ENCODE measurements around the gene JUND. TPM values are rescaled to one million over a fixed set of nuclear protein-coding genes. Genes with fewer than 3 reads are reported as not detected.

JUND gene
- total and polyA plus RNA-seq, 8 donors, result 86.8 to 181 (median 123) TPM

DNA sequence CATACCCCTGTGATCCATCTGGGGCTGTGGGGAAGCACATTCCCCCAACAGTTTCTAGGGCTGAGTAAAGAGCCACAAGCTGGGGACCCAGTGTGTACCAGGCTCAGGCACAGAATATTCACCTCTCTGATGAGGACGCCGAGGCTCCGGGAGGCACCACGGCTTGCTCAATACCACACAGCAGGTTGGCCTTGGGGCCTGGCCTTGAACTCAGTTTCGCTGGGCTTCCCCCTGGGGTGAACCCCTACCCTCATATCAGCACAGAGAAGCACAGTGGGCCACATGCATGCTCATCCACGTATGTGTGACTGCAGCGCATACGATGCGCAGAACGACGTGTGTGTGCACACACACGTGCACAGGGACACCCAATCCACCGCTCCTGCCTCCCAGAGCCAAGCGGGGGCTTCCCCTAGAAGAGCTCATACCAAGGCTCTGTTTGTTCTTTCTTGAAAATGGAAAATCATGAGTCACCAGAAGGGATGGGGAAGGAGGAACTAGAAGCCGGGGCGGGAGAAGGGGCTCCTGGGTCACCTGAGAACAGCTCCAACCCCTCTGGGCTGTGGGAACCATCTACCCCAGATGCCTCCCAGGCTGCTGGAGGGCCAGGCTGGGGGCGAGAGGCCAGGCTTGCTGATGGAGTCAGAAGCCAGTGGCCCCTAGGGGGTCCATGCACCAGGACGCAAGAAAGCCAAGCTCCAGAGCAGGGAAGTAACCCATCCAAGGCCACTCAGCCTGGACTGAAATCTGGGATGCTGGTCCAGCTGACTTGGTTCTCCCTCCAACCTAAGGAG, 50.3 kb downstream of the JUND start:
- H3K9me3 ChIP-seq, result no peaks in the 10 kb centered on the region
- H3K27ac ChIP-seq, result no peak overlapping the region
- H3K4me3 ChIP-seq, result no peak overlapping the region
- peaks cover 0 to 5% (median 0%) of the 10 kb centered on the region in 4 donors for H3K27me3 ChIP-seq
- ATAC-seq (peak in 1 of 4 donors; percentile 28), DNase-seq (no peak), FAIRE-seq (no peak)
- intact Hi-C loops (cut with DNase I), result no loop called here
- WGBS, 2 donors, result 44 to 53% methylated on average over 18 of the region's 18 CpGs
- H3K36me3 ChIP-seq, result no peaks in the 10 kb centered on the region
- TF ChIP-seq, protein P1, sequence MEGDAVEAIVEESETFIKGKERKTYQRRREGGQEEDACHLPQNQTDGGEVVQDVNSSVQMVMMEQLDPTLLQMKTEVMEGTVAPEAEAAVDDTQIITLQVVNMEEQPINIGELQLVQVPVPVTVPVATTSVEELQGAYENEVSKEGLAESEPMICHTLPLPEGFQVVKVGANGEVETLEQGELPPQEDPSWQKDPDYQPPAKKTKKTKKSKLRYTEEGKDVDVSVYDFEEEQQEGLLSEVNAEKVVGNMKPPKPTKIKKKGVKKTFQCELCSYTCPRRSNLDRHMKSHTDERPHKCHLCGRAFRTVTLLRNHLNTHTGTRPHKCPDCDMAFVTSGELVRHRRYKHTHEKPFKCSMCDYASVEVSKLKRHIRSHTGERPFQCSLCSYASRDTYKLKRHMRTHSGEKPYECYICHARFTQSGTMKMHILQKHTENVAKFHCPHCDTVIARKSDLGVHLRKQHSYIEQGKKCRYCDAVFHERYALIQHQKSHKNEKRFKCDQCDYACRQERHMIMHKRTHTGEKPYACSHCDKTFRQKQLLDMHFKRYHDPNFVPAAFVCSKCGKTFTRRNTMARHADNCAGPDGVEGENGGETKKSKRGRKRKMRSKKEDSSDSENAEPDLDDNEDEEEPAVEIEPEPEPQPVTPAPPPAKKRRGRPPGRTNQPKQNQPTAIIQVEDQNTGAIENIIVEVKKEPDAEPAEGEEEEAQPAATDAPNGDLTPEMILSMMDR (IDR thresholded peaks at IDR 0.05), result no peak
- H3K4me1 ChIP-seq, result no peaks in the 10 kb centered on the region

DNA sequence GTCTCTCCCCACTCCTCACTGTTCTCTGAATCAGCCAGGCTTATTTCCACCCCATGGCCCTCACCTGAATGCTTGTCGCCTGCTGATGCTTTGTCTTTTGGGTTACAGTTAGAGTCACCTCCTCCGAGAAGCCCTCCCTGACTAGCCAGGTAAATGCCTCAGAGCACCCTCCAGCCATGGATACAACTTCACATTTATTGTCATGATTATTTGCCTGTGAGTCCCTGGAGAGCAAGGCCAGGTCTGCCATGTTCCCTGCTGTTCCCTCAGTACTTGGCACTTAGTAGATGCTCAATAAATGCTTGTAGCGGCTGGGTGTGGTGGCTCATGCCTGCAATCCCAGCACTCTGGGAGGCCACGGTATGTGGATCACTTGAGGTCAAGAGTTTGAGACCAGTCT, 51.5 kb downstream of the JUND start:
- no peaks in the 10 kb centered on the region for H3K9me3 ChIP-seq
- no peak for FAIRE-seq
- no peaks in the 10 kb centered on the region for H3K36me3 ChIP-seq
- peaks cover 0 to 2% (median 1%) of the 10 kb centered on the region in 3 donors for H3K4me1 ChIP-seq
- intact Hi-C loops (cut with DNase I), result no loop called here
- H3K27ac ChIP-seq, result no peak overlapping the region
- TF ChIP-seq, protein P1 (IDR thresholded peaks at IDR 0.05), result no peak
- DNase-seq, result no peak
- H3K27me3 ChIP-seq, result peaks cover 0 to 5% (median 0%) of the 10 kb centered on the region in 4 donors
- H3K4me3 ChIP-seq, result no peak overlapping the region
- whole genome bisulfite sequencing, 2 donors, result 57 to 71% methylated on average over 4 of the region's 4 CpGs
- ATAC-seq, result no peak

Small RNA genes lying within 50 kb of the gene (microRNA-seq; reads per million reads assigned to microRNA genes)
- gene MIR3188, result 0.77 to 1.5 reads per million in 2 donors

Other genes starting within 250 kb of the JUND start
- 1 to 10 TPM in 1 of 6 donors, under 1 TPM in 5; 0.19 to 1.1 (median 0.53) TPM for gene IL12RB1, start 194.7 kb downstream of the JUND start, total RNA-seq
- under 1 TPM; 0.15 to 0.40 TPM for gene IL12RB1, start 194.7 kb downstream of the JUND start, polyA plus RNA-seq
- gene MAST3, start 183.8 kb downstream of the JUND start, total RNA-seq, result 10 to 100 TPM; 19.7 to 27.5 (median 24.2) TPM
- gene MAST3, start 183.8 kb downstream of the JUND start, polyA plus RNA-seq, result 10 to 100 TPM; 13.7 to 24.7 TPM
- gene PIK3R2, start 128.5 kb downstream of the JUND start, total RNA-seq, result 10 to 100 TPM; 11.6 to 21.2 (median 12.2) TPM
- 1 to 10 TPM; 4.3 to 6.5 TPM for gene PIK3R2, start 128.5 kb downstream of the JUND start, polyA plus RNA-seq
- gene IFI30, start 107.8 kb downstream of the JUND start, total RNA-seq, result 100 to 1,000 TPM in 1 of 6 donors, 10 to 100 TPM in 5; 12.2 to 108 (median 23.2) TPM
- 10 to 100 TPM; 21.4 to 22.2 TPM for gene IFI30, start 107.8 kb downstream of the JUND start, polyA plus RNA-seq
- 1 to 10 TPM; 2.8 to 6.2 (median 4.0) TPM for gene MPV17L2, start 88.4 kb downstream of the JUND start, total RNA-seq
- gene MPV17L2, start 88.4 kb downstream of the JUND start, polyA plus RNA-seq, result 10 to 100 TPM in 1 of 2 donors, 1 to 10 TPM in 1; 9.9 to 10.4 TPM
- 1 to 10 TPM in 5 of 6 donors, under 1 TPM in 1; 0.79 to 2.6 (median 1.6) TPM for gene RAB3A, start 77.6 kb downstream of the JUND start, total RNA-seq
- 1 to 10 TPM; 2.3 to 4.4 TPM for gene RAB3A, start 77.6 kb downstream of the JUND start, polyA plus RNA-seq
- gene PDE4C, start 55.2 kb downstream of the JUND start, total RNA-seq, result under 1 TPM in 5 of 6 donors, not detected in 1; 0.12 to 0.59 (median 0.37) TPM
- 1 to 10 TPM in 1 of 2 donors, under 1 TPM in 1; 0.16 to 1.3 TPM for gene PDE4C, start 55.2 kb downstream of the JUND start, polyA plus RNA-seq
- 1 to 10 TPM; 1.0 to 5.6 (median 1.6) TPM for gene IQCN, start 7.2 kb downstream of the JUND start, total RNA-seq
- 10 to 100 TPM; 14.7 to 25.3 TPM for gene IQCN, start 7.2 kb downstream of the JUND start, polyA plus RNA-seq
- gene LSM4, start 41.5 kb upstream of the JUND start, total RNA-seq, result 10 to 100 TPM; 16.5 to 39.0 (median 33.4) TPM
- 10 to 100 TPM; 65.9 to 67.9 TPM for gene LSM4, start 41.5 kb upstream of the JUND start, polyA plus RNA-seq
- gene PGPEP1, start 59.0 kb upstream of the JUND start, total RNA-seq, result 10 to 100 TPM; 32.9 to 44.4 (median 37.1) TPM
- gene PGPEP1, start 59.0 kb upstream of the JUND start, polyA plus RNA-seq, result 10 to 100 TPM; 10.4 to 20.7 TPM
- gene GDF15, start 104.5 kb upstream of the JUND start, total RNA-seq, result 100 to 1,000 TPM in 2 of 6 donors, 10 to 100 TPM in 4; 33.3 to 277 (median 43.5) TPM
- 10 to 100 TPM; 28.1 to 57.7 TPM for gene GDF15, start 104.5 kb upstream of the JUND start, polyA plus RNA-seq
- gene LRRC25, start 116.0 kb upstream of the JUND start, total RNA-seq, result 1 to 10 TPM in 3 of 6 donors, under 1 TPM in 3; 0.14 to 6.1 (median 1.2) TPM
- 1 to 10 TPM in 1 of 2 donors, under 1 TPM in 1; 0.85 to 1.0 TPM for gene LRRC25, start 116.0 kb upstream of the JUND start, polyA plus RNA-seq
- 10 to 100 TPM; 20.5 to 33.8 (median 23.7) TPM for gene SSBP4, start 137.8 kb upstream of the JUND start, total RNA-seq
- gene SSBP4, start 137.8 kb upstream of the JUND start, polyA plus RNA-seq, result 100 to 1,000 TPM in 1 of 2 donors, 10 to 100 TPM in 1; 77.5 to 116 TPM
- 10 to 100 TPM; 26.1 to 58.4 (median 44.7) TPM for gene ISYNA1, start 156.5 kb upstream of the JUND start, total RNA-seq
- gene ISYNA1, start 156.5 kb upstream of the JUND start, polyA plus RNA-seq, result 100 to 1,000 TPM; 187 to 309 TPM
- gene ELL, start 240.4 kb upstream of the JUND start, total RNA-seq, result 10 to 100 TPM in 1 of 6 donors, 1 to 10 TPM in 5; 5.8 to 10.5 (median 9.3) TPM
- gene ELL, start 240.4 kb upstream of the JUND start, polyA plus RNA-seq, result 10 to 100 TPM; 10.3 to 13.4 TPM